HepG2 (cell line): ENCODE results near the gene SEMA6B. TPM values are rescaled to one million over a fixed set of nuclear protein-coding genes. Genes with fewer than 3 reads are reported as not detected.

ENCODE experiments used
- AFF4 ChIP-seq: sonication (generic); formaldehyde crosslinking; IDR thresholded peaks from 2 replicates; pipeline ENCODE4 v1.4.0; 2020; ENCODE audit warnings: missing genetic modification reagents
- ARID4A ChIP-seq: sonication (generic); formaldehyde crosslinking; IDR thresholded peaks from 2 replicates; pipeline ENCODE4 v1.5.0; 2020; ENCODE audit warnings: mild to moderate bottlenecking, missing genetic modification reagents, borderline replicate concordance
- ARNTL ChIP-seq: sonication (generic); formaldehyde crosslinking; IDR thresholded peaks from 2 replicates; pipeline ENCODE4 v1.4.0; 2020; ENCODE audit warnings: mild to moderate bottlenecking, missing genetic modification reagents
- CTCF ChIP-seq: sonication (generic); formaldehyde crosslinking; IDR thresholded peaks from 2 replicates; pipeline ENCODE4 v1.5.0; 2020; ENCODE audit warnings: mild to moderate bottlenecking, missing genetic modification reagents, moderate library complexity
- HMGXB3 ChIP-seq: sonication (generic); formaldehyde crosslinking; IDR thresholded peaks from 2 replicates; pipeline ENCODE4 v1.4.0; 2020; ENCODE audit warnings: missing genetic modification reagents, borderline replicate concordance
- HOXD1 ChIP-seq: sonication (generic); formaldehyde crosslinking; IDR thresholded peaks from 2 replicates; pipeline ENCODE4 v1.5.0; 2020; ENCODE audit warnings: missing genetic modification reagents
- KLF16 ChIP-seq, 2 experiments: sonication (generic) in 1 of 2; formaldehyde crosslinking in 1 of 2; IDR thresholded peaks; 2 replicates each; pipeline versions ENCODE4 v1.6.1 to v1.8.0; 2016 to 2023; ENCODE audit warnings: missing genetic modification reagents in 2 of 2, missing compliant biosample characterization in 1 of 2
- NCOR1 ChIP-seq: fragments of 200-600 bp; sonication (generic); IDR thresholded peaks from 2 replicates; pipeline ENCODE4 v1.7.0; 2017; ENCODE audit warnings: antibody characterized with exemption, low read length, borderline replicate concordance
- RBFOX2 ChIP-seq: fragments of 200-400 bp; formaldehyde crosslinking; IDR thresholded peaks from 2 replicates; pipeline ENCODE4 v1.6.1; 2017; ENCODE audit warnings: low read depth, mild to moderate bottlenecking, low read length
- SPEN ChIP-seq: sonication (generic); formaldehyde crosslinking; IDR thresholded peaks from 2 replicates; pipeline ENCODE4 v1.5.1; 2020; ENCODE audit warnings: low read depth, mild to moderate bottlenecking, missing genetic modification reagents
- TAF1 ChIP-seq: sonication (generic); formaldehyde crosslinking; IDR thresholded peaks from 2 replicates; pipeline ENCODE4 v1.4.0; 2020; ENCODE audit warnings: missing genetic modification reagents
- ZBTB7B ChIP-seq: sonication (generic); formaldehyde crosslinking; IDR thresholded peaks from 2 replicates; pipeline ENCODE4 v1.4.0; 2020; ENCODE audit warnings: missing genetic modification reagents
- ZFX ChIP-seq: sonication (generic); formaldehyde crosslinking; IDR thresholded peaks from 2 replicates; pipeline ENCODE4 v1.4.0; 2020; ENCODE audit warnings: mild to moderate bottlenecking, low read depth, missing genetic modification reagents, moderate library complexity
- polyA plus RNA-seq, 8 experiments: library from polyadenylated mRNA; depleted of rRNA in 3 of 8; stranded (reverse) in 7 of 8; unstranded in 1 of 8; fragments of >200 nt; fragmentation: Illumina TruSeq in 4 of 8; extraction: Trizol in 4 of 8; gene quantifications; 2 replicates each; pipeline versions ENCODE4 v1.2.1 to v1.2.3, GENCODE V29; 2011 to 2016; ENCODE audit warnings: low read depth in 4 of 8, missing spikeins in 1 of 8, mixed read lengths in 1 of 8; ENCODE audit not compliant: insufficient read depth in 1 of 8
- total RNA-seq, 5 experiments: library from RNA; depleted of rRNA; stranded (reverse); fragments of >200 nt; fragmentation: Illumina TruSeq; extraction: Trizol; gene quantifications; 2 replicates each; pipeline ENCODE4 v1.2.3, GENCODE V29; 2016; ENCODE audit warnings: low read depth in 1 of 5

Gene SEMA6B
- total and polyA plus RNA-seq, 2 of the 13 experiments (the other 11 are each of a cell fraction or from before 2014, with no cell fraction given) = 45.5 to 67.1 TPM

GRCh38 chr19:4580021-4580901, 20.8 kb upstream of the SEMA6B start (continued):
- TF ChIP-seq HMGXB3 (CRISPR knock-in tag) = no peak; the same call in 1 of the 2 replicates
- TF ChIP-seq AFF4 = no peak
- peak; percentile 68; the same call in 1 of the 2 replicates for TF ChIP-seq TAF1
- TF ChIP-seq SPEN (CRISPR knock-in tag) = 0 out of 2 replicates have a peak, but pooled peaks have one; percentile 24
- 0 out of 2 replicates have a peak, but pooled peaks have one; percentile 13 for TF ChIP-seq HOXD1 (CRISPR knock-in tag)
- peak; percentile 68; the same call in 1 of the 2 replicates for TF ChIP-seq ZFX (CRISPR knock-in tag)
- TF ChIP-seq ZBTB7B (CRISPR knock-in tag) = peak; percentile 74
- TF ChIP-seq NCOR1 = no peak
- TF ChIP-seq KLF16 (CRISPR knock-in tag; IDR thresholded peaks at IDR 0.05) = peak in 1 of 2 experiments; percentile 46; a peak in 1 of 4 replicates
- TF ChIP-seq CTCF = peak; percentile 78
- peak; percentile 32; the same call in 1 of the 2 replicates for TF ChIP-seq ARID4A (CRISPR knock-in tag)
- TF ChIP-seq ARNTL = 0 out of 2 replicates have a peak, but pooled peaks have one; percentile 37
- TF ChIP-seq RBFOX2 = peak; percentile 76
